Measurements from ENCODE around the gene LKAAEAR1. TPM values are rescaled to one million over a fixed set of nuclear protein-coding genes. Genes with fewer than 3 reads are reported as not detected.

The LKAAEAR1 gene
- total and polyA plus RNA-seq, 2 of the 4 experiments (the other 2 are of a cell fraction) = 0.21 TPM; not detected in 1

GRCh38 chr20:64036346-64037198 is 47.6 kb downstream of the LKAAEAR1 start:
- peak; percentile 30; the same call in 1 of the 2 replicates for TF ChIP-seq NFE2L2 (IDR thresholded peaks at IDR 0.05; ENCODE audit: low read depth, low read length)
- no peak for TF ChIP-seq MXI1 (IDR thresholded peaks at IDR 0.05; ENCODE audit: borderline replicate concordance, low read depth, low read length)
- peak; percentile 53 for DNase-seq
- intact Hi-C loops (cut with micrococcal nuclease) = no loop called here
- Histone ChIP-seq H2BK120ac (ENCODE audit: low read depth, low read length) (no peak overlapping the region), H3K23ac (ENCODE audit: low read depth, low read length) (no peak overlapping the region), H2AK9ac (replicated peaks; ENCODE audit: low read depth, low read length, poor library complexity) (peak overlapping the region; percentile 59), H4K91ac (ENCODE audit: insufficient read depth, low read depth, low read length) (no peak overlapping the region), H4K5ac (ENCODE audit: low read depth, low read length) (no peak overlapping the region), H3K9me3 (ENCODE audit: control insufficient read depth, insufficient read depth, low read length) (no peaks in the 10 kb centered on the region), H3K27me3 (ENCODE audit: control insufficient read depth, insufficient read depth, low read length) (peaks cover 35% of the 10 kb centered on the region), H3K4me2 (ENCODE audit: low read depth, low read length) (no peak overlapping the region), H3K56ac (ENCODE audit: extremely low read depth, insufficient read depth, low read length) (no peak overlapping the region), H3K18ac (ENCODE audit: low read depth, low read length) (no peak overlapping the region), H2BK20ac (ENCODE audit: low read depth, low read length) (no peak overlapping the region), H2AFZ (replicated peaks; ENCODE audit: low read length, poor library complexity) (no peak overlapping the region), H3K27ac (ENCODE audit: insufficient read depth, low read length) (no peak overlapping the region), H2AK5ac (ENCODE audit: low read depth, low read length) (no peak overlapping the region), H3K9me1 (ENCODE audit: insufficient read depth, low read length) (no peaks in the 10 kb centered on the region), H3K9ac (ENCODE audit: low read depth, low read length) (no peak overlapping the region), H4K20me1 (ENCODE audit: insufficient read depth, low read length) (peaks cover 5% of the 10 kb centered on the region; the same call in 1 of the 2 replicates), H3K4me1 (ENCODE audit: control insufficient read depth, insufficient read depth, low read length) (peaks cover 4% of the 10 kb centered on the region; the same call in 1 of the 2 replicates), H3K14ac (replicated peaks; ENCODE audit: low read depth, low read length) (no peak overlapping the region), H3K36me3 (ENCODE audit: control insufficient read depth, insufficient read depth, low read length) (peaks cover 20% of the 10 kb centered on the region), H4K8ac (ENCODE audit: low read depth in 2 of 2, low read length in 2 of 2) (no peak overlapping the region), H3K4me3 (ENCODE audit: insufficient read depth, low read depth, low read length) (no peak overlapping the region), H2BK5ac (ENCODE audit: low read depth, low read length, poor library complexity, severe bottlenecking) (no peak overlapping the region), H2BK15ac (ENCODE audit: low read depth, low read length) (no peak overlapping the region), H3K4ac (ENCODE audit: low read depth, low read length) (no peak overlapping the region), H3K79me1 (ENCODE audit: low read depth in 1 of 2, low read length in 2 of 2) (no peaks in the 10 kb centered on the region)
- no TSS peak for BruUV-seq (replicated peaks)
- 13% methylated on average over 2 of the region's 17 CpGs; no CpG with 5 or more reads in 1 of the 2 experiments for WGBS, 2 experiments (ENCODE audit: extremely low coverage in 2 of 2, insufficient read length in 1 of 2)
- dilution Hi-C loops (cut with HindIII; ENCODE audit: low sequenced_read_pairs, unreplicated experiment) = no loop called here
- no peak for ATAC-seq (ENCODE audit: low read depth)
- in situ Hi-C loops (cut with MboI; ENCODE audit: low sequenced_read_pairs) = no loop called here
- CTCF ChIA-PET = no interaction called here
- POLR2A ChIA-PET (ENCODE audit: unreplicated experiment) = no interaction called here
